Prostate gland (tissue), 2 donors: Measurements from ENCODE around the gene PHLDA2.

Source experiments
- POLR2A ChIP-seq: fragments of 450-650 bp; IDR thresholded peaks from one replicate; pipeline ENCODE4 v1.6.1; 2016; ENCODE audit warnings: antibody characterized with exemption, mild to moderate bottlenecking
- POLR2AphosphoS5 ChIP-seq: sonication (generic); formaldehyde crosslinking; IDR thresholded peaks from one replicate; pipeline ENCODE4 v1.6.1; 2017; ENCODE audit warnings: antibody characterized with exemption
- TF ChIP-seq, protein P1 (sequence below), 4 experiments: fragments of 200-600 bp in 2 of 4; fragments of 450-650 bp in 2 of 4; sonication (generic) in 2 of 4; IDR thresholded peaks; 1 replicate in 3 of 4; 2 replicates in 1 of 4; pipeline ENCODE4 v1.5.1; 2016 to 2019; ENCODE audit warnings: antibody characterized with exemption in 4 of 4, mild to moderate bottlenecking in 2 of 4, moderate library complexity in 2 of 4

DNA sequence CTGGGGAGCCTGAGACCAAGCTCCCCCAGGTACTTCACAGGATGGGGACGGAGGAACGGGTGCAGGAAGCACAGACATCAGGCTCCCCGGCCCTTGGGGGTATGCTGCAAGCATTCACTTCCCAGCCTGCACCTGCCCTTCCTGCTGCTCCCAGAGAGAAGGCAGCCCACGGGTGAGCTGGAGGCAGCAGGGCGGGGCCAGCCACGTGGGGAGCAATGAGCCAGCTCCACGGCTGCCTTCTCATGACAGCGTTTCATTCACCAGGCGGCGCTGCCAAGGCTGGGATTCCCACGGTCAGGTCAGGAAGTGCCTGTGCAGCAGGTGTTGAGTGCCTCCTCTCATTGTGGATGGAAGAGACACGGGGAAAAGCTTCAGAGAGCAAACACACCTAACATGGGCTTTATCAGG, 14.5 kb upstream of the PHLDA2 start:
- TF ChIP-seq, protein P1, sequence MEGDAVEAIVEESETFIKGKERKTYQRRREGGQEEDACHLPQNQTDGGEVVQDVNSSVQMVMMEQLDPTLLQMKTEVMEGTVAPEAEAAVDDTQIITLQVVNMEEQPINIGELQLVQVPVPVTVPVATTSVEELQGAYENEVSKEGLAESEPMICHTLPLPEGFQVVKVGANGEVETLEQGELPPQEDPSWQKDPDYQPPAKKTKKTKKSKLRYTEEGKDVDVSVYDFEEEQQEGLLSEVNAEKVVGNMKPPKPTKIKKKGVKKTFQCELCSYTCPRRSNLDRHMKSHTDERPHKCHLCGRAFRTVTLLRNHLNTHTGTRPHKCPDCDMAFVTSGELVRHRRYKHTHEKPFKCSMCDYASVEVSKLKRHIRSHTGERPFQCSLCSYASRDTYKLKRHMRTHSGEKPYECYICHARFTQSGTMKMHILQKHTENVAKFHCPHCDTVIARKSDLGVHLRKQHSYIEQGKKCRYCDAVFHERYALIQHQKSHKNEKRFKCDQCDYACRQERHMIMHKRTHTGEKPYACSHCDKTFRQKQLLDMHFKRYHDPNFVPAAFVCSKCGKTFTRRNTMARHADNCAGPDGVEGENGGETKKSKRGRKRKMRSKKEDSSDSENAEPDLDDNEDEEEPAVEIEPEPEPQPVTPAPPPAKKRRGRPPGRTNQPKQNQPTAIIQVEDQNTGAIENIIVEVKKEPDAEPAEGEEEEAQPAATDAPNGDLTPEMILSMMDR (IDR thresholded peaks at IDR 0.05), result no peak
- TF ChIP-seq POLR2AphosphoS5 (no peak), POLR2A (no peak)
